ENCODE measurements around the gene PDE5A.
A peak's percentile ranks its signal among the peaks of the same experiment; 100 is the strongest.
"Not testable (repeated sequence)": the region's sequence is repeated elsewhere in the genome, so short reads cannot be mapped to it uniquely, and the experiment has no call there.

PDE5A gene

GRCh38 chr4:119469039-119469438 lies 159.6 kb downstream of the PDE5A start:
- DNase-seq = not testable (repeated sequence)

GRCh38 chr4:119462733-119463132 lies 165.9 kb downstream of the PDE5A start:
- DNase-seq = not testable (repeated sequence)

GRCh38 chr4:119455734-119456133 lies 172.9 kb downstream of the PDE5A start:
- not testable (repeated sequence) for DNase-seq

GRCh38 chr4:119454491-119455270 lies 173.9 kb downstream of the PDE5A start:
- peak; percentile 91 for DNase-seq

- DNase-seq = not testable (repeated sequence)
These were observed 174.5 kb downstream of the PDE5A start for GRCh38 chr4:119454151-119454490.

GRCh38 chr4:119453286-119453685 lies 175.3 kb downstream of the PDE5A start:
- DNase-seq = not testable (repeated sequence)

- not testable (repeated sequence) for DNase-seq
These were observed 178.8 kb downstream of the PDE5A start for GRCh38 chr4:119449851-119450250.

Measured in activated effector memory CD4-positive, alpha-beta T cell treated with Interleukin-2 at 50 U/mL for 16 hours (primary cell).